ENCODE results near the gene IPCEF1. TPM values are rescaled to one million over a fixed set of nuclear protein-coding genes. Genes with fewer than 3 reads are reported as not detected.

IPCEF1 gene
- total and polyA plus RNA-seq, 2 experiments from 2014 or later = 0.80 TPM; not detected in 1

DNA sequence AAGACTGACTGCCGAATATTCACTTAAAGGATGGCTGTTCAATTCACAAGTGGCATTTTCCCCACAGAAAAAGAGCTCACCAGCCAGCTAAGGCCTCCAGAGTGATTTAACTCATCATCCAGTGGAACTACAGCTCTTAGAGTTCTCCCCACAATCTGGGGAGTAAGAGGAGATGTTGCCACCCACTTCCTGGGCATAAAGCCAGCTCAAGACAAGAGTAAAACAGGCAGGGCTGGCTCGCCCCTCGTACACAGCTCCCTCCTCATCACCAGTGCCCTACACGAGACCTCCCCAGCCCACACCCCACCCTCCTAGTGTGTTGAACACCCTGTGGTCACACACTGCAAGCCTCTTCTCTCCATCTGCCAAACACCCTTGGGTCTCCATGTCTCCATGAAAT is 47.2 kb upstream of the IPCEF1 start:
- DNase-seq (ENCODE audit: low spot score) = peak; percentile 35
- no peak overlapping the region for H3K4me2 ChIP-seq
- H3K4me3 ChIP-seq = no peak overlapping the region
- no peaks in the 10 kb centered on the region for H3K27me3 ChIP-seq
- H3K27ac ChIP-seq = no peak overlapping the region
- H4K20me1 ChIP-seq (ENCODE audit: insufficient read depth, poor library complexity, severe bottlenecking) = no peaks in the 10 kb centered on the region
- TF ChIP-seq CTCF (IDR thresholded peaks at IDR 0.05; ENCODE audit: poor library complexity) (no peak), EZH2phosphoT487 (IDR thresholded peaks at IDR 0.05; ENCODE audit: low read depth, severe bottlenecking, unreplicated experiment) (no peak), EZH2 (IDR thresholded peaks at IDR 0.05; ENCODE audit: borderline replicate concordance) (no peak)
- no peaks in the 10 kb centered on the region for H3K9me3 ChIP-seq (ENCODE audit: low read depth)
- 96% methylated on average over 3 of the region's 4 CpGs for WGBS (ENCODE audit: low lambda C conversion rate, missing lambda C conversion rate)
- H3K36me3 ChIP-seq (replicated peaks; ENCODE audit: insufficient read depth, low read depth) = no peaks in the 10 kb centered on the region
- H3K4me1 ChIP-seq (ENCODE audit: insufficient read depth) = no peaks in the 10 kb centered on the region
- no peaks in the 10 kb centered on the region for H3K79me2 ChIP-seq
- no peaks in the 10 kb centered on the region for H3K9me2 ChIP-seq (replicated peaks; ENCODE audit: insufficient read depth)
- H2AFZ ChIP-seq = no peak overlapping the region

DNA sequence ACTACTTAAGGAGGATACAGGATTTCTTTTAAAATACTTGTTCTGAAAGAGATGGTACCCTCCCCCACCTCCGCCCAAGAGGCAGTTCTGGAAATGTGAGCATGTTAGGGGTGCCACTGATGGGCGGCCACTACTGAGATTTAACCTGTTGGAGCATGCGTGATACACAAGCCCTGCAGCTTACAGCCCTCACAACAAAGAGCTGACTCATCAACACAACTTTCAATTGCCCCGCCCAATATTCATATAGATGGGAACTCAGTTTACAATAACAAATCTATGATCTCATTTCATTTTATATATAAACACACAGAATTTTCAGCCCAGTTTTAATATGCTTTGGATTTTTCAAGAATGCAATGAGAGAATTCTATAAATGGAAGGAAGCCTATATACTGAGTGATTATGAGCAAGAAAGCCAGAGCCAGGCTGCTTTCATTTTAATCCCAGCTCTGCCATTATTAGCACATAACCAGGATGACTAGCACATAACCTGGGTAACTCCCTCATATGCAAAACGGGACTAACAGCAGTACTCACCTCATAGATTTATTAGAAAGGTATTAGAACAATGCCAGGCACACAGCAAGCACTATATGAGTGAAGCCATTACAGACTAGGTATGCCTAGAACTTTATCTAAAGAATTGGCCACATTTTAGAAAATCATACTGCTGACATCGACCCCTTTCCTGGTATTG is 45.6 kb upstream of the IPCEF1 start:
- Histone ChIP-seq H3K79me2 (no peaks in the 10 kb centered on the region), H3K27ac (no peak overlapping the region), H3K4me2 (no peak overlapping the region), H3K36me3 (replicated peaks; ENCODE audit: insufficient read depth, low read depth) (no peaks in the 10 kb centered on the region), H3K9me2 (replicated peaks; ENCODE audit: insufficient read depth) (no peaks in the 10 kb centered on the region), H2AFZ (no peak overlapping the region), H4K20me1 (ENCODE audit: insufficient read depth, poor library complexity, severe bottlenecking) (no peaks in the 10 kb centered on the region), H3K27me3 (no peaks in the 10 kb centered on the region), H3K4me1 (ENCODE audit: insufficient read depth) (no peaks in the 10 kb centered on the region), H3K9me3 (ENCODE audit: low read depth) (no peaks in the 10 kb centered on the region), H3K4me3 (no peak overlapping the region)
- no peak for DNase-seq (ENCODE audit: low spot score)
- WGBS (ENCODE audit: low lambda C conversion rate, missing lambda C conversion rate) = 92% methylated on average over 6 of the region's 6 CpGs
- TF ChIP-seq EZH2 (IDR thresholded peaks at IDR 0.05; ENCODE audit: borderline replicate concordance) = no peak
- no peak for TF ChIP-seq CTCF (IDR thresholded peaks at IDR 0.05; ENCODE audit: poor library complexity)
- no peak for TF ChIP-seq EZH2phosphoT487 (IDR thresholded peaks at IDR 0.05; ENCODE audit: low read depth, severe bottlenecking, unreplicated experiment)

- H3K4me1 ChIP-seq (ENCODE audit: insufficient read depth) = no peaks in the 10 kb centered on the region
- WGBS (ENCODE audit: low lambda C conversion rate, missing lambda C conversion rate) = 74% methylated on average over 5 of the region's 5 CpGs
- H3K9me3 ChIP-seq (ENCODE audit: low read depth) = no peaks in the 10 kb centered on the region
- H3K9me2 ChIP-seq (replicated peaks; ENCODE audit: insufficient read depth) = no peaks in the 10 kb centered on the region
- H2AFZ ChIP-seq = no peak overlapping the region
- no peaks in the 10 kb centered on the region for H3K27me3 ChIP-seq
- no peak for TF ChIP-seq CTCF (IDR thresholded peaks at IDR 0.05; ENCODE audit: poor library complexity)
- TF ChIP-seq EZH2 (IDR thresholded peaks at IDR 0.05; ENCODE audit: borderline replicate concordance) = no peak
- no peak for TF ChIP-seq EZH2phosphoT487 (IDR thresholded peaks at IDR 0.05; ENCODE audit: low read depth, severe bottlenecking, unreplicated experiment)
- DNase-seq (ENCODE audit: low spot score) = no peak
- no peak overlapping the region for H3K4me3 ChIP-seq
- no peaks in the 10 kb centered on the region for H3K79me2 ChIP-seq
- H3K4me2 ChIP-seq = no peak overlapping the region
- no peak overlapping the region for H3K27ac ChIP-seq
- no peaks in the 10 kb centered on the region for H3K36me3 ChIP-seq (replicated peaks; ENCODE audit: insufficient read depth, low read depth)
- H4K20me1 ChIP-seq (ENCODE audit: insufficient read depth, poor library complexity, severe bottlenecking) = no peaks in the 10 kb centered on the region
Measured at GRCh38 chr6:154399097-154399496, 42.5 kb upstream of the IPCEF1 start.
